ENCODE measurements around the gene BRSK2. TPM values are rescaled to one million over a fixed set of nuclear protein-coding genes. Genes with fewer than 3 reads are reported as not detected.
"Not testable (repeated sequence)": the region's sequence is repeated elsewhere in the genome, so short reads cannot be mapped to it uniquely, and the experiment has no call there.

BRSK2 gene
- total RNA-seq, 2 experiments from 2014 or later: 0.22 to 0.55 TPM

DNA sequence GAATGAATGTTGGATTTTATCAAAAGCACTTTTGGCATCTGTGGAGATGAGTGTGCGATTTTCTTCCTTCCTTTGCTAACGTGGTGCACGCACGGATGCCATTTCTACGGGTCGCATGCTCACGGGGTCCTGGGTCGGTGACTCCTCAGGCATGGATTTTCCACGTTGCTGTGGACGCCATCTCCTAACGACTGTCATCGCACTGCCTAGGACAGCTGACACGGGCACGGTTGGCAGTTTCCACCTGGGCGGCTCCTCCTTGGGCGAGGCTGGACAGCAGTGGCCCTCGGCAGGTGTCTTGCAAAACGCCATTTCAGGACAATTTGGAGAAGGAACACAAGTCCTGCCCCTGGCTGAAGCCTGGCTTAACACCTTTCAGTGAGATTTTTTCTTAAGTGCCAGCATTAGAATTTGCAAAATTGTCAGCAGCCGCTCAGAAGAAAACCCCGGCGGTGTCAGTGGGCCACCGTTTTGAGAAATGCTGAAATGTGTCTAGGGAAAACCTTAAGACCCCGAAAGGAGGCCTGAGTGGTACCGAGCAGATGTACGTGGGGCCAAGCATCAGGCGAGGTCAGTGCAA is 45.6 kb upstream of the BRSK2 start:
- no peak overlapping the region for H3K4me3 ChIP-seq (ENCODE audit: low read length)
- no peaks in the 10 kb centered on the region for H3K36me3 Mint-ChIP-seq (ENCODE audit: low read depth)
- intact Hi-C loops (cut with DNase I, micrococcal nuclease): loop anchor here in 1 of 2 experiments (5.0 kb wide), 1 partner anchor 38 kb away; no protein-coding TSS in a partner anchor
- ATAC-seq (ENCODE audit: poor library complexity) (no peak), DNase-seq (no peak)
- ChIA-PET POLR2A (no interaction called here), CTCF (no interaction called here)
- H3K4me3 Mint-ChIP-seq: no peak overlapping the region
- peaks cover 0 to 11% of the 10 kb centered on the region in 2 experiments for H3K9me3 ChIP-seq (ENCODE audit: control insufficient read depth in 1 of 2, insufficient read depth in 1 of 2, low read length in 2 of 2)
- H3K27me3 ChIP-seq (ENCODE audit: control insufficient read depth in 1 of 2, insufficient read depth in 2 of 2, low read length in 2 of 2): no peaks in the 10 kb centered on the region
- H3K4me1 ChIP-seq (ENCODE audit: insufficient read depth, low read length): no peaks in the 10 kb centered on the region
- H3K27me3 Mint-ChIP-seq: no peaks in the 10 kb centered on the region
- TF ChIP-seq, protein P1, sequence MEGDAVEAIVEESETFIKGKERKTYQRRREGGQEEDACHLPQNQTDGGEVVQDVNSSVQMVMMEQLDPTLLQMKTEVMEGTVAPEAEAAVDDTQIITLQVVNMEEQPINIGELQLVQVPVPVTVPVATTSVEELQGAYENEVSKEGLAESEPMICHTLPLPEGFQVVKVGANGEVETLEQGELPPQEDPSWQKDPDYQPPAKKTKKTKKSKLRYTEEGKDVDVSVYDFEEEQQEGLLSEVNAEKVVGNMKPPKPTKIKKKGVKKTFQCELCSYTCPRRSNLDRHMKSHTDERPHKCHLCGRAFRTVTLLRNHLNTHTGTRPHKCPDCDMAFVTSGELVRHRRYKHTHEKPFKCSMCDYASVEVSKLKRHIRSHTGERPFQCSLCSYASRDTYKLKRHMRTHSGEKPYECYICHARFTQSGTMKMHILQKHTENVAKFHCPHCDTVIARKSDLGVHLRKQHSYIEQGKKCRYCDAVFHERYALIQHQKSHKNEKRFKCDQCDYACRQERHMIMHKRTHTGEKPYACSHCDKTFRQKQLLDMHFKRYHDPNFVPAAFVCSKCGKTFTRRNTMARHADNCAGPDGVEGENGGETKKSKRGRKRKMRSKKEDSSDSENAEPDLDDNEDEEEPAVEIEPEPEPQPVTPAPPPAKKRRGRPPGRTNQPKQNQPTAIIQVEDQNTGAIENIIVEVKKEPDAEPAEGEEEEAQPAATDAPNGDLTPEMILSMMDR (IDR thresholded peaks at IDR 0.05): no peak
- no peak overlapping the region for H3K27ac ChIP-seq (ENCODE audit: low read depth in 1 of 2, low read length in 2 of 2)
- H3K4me1 Mint-ChIP-seq (ENCODE audit: low read depth): no peaks in the 10 kb centered on the region
- H3K36me3 ChIP-seq (ENCODE audit: insufficient read depth, low read length): no peaks in the 10 kb centered on the region
- no peak overlapping the region for H3K27ac Mint-ChIP-seq
- H3K9me3 Mint-ChIP-seq: no peaks in the 10 kb centered on the region

DNA sequence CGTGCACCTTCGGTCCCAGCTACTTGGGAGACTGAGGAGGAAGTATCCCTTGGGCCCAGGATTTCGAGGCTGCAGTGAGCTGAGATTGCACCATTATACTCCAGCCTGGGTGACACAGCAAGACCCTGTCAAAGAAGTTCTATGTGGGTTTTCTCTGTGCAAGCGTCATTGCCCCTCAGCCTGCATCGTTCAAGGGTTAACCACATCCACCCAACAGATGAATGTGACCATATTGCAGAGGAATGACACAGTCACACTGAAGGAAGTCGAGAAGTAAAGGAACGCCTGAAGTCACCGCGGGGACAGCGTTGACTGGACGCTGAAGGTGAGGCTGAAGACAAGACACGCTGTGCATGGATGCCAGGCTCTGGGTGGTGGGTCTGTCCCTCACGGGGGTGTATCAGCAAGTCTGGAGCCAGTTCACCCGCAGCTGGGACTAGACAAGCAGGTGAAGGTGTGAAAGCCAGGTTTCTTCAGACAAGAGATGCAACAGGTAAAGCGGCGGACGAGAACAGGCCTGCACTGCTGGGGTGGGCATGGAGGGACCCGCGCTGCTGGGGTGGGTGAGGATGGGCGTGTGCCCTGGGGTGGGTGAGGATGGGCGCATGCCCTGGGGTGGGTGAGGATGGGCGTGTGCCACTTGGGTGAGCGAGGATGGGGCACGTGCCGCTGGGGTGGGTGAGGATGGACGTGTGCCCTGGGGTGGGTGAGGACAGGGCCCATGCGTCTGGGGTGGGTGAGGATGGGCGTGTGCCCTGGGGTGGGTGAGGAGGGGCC is 43.8 kb upstream of the BRSK2 start:
- no peaks in the 10 kb centered on the region for H3K4me1 ChIP-seq (ENCODE audit: insufficient read depth, low read length)
- no peak overlapping the region for H3K4me3 ChIP-seq (ENCODE audit: low read length)
- no peaks in the 10 kb centered on the region for H3K9me3 ChIP-seq (ENCODE audit: control insufficient read depth in 1 of 2, insufficient read depth in 1 of 2, low read length in 2 of 2)
- no peak overlapping the region for H3K27ac ChIP-seq (ENCODE audit: low read depth in 1 of 2, low read length in 2 of 2)
- DNase-seq (no peak), ATAC-seq (ENCODE audit: poor library complexity) (no peak)
- Mint-ChIP-seq H3K4me1 (ENCODE audit: low read depth) (no peaks in the 10 kb centered on the region), H3K36me3 (ENCODE audit: low read depth) (no peaks in the 10 kb centered on the region), H3K4me3 (no peak overlapping the region), H3K27ac (no peak overlapping the region), H3K9me3 (no peaks in the 10 kb centered on the region), H3K27me3 (no peaks in the 10 kb centered on the region)
- ChIA-PET CTCF (no interaction called here), POLR2A (no interaction called here)
- H3K27me3 ChIP-seq (ENCODE audit: control insufficient read depth in 1 of 2, insufficient read depth in 2 of 2, low read length in 2 of 2): no peaks in the 10 kb centered on the region
- H3K36me3 ChIP-seq (ENCODE audit: insufficient read depth, low read length): no peaks in the 10 kb centered on the region
- TF ChIP-seq, protein P1 (IDR thresholded peaks at IDR 0.05): no peak
- intact Hi-C loops (cut with DNase I, micrococcal nuclease): no loop called here

DNA sequence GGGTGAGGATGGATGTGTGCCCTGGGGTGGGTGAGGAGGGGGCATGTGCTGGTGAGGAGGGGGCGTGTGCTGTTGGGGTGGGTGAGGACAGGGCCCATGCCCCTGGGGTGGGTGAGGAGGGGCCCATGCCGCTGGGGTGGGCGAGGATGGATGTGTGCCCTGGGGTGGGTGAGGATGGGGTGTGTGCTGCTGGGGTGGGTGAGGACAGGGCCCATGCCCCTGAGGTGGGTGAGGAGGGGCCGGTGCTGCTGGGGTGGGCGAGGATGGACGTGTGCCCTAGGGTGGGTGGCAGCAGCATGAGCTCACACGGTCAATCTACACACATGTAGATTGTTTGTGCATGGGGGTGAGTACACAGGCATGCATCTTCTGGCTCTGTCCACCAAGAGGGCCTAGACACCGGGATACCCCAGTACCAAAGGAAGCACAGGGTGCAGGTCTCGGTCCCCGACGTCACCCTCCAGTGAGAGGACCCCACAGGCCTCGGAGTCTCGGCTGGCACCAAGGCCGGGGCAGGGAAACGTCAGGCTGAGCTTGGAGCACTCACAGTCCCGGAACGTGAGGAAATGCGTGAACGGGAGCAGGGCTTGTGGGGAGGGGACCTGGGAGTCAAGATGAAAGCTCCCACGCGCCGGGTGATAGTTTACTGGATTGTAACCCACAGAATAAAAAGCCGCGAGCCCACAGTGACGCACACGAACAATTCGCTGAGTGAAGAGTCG is 42.9 kb upstream of the BRSK2 start:
- H3K4me1 Mint-ChIP-seq (ENCODE audit: low read depth): no peaks in the 10 kb centered on the region
- no peaks in the 10 kb centered on the region for H3K36me3 ChIP-seq (ENCODE audit: insufficient read depth, low read length)
- H3K27ac ChIP-seq (ENCODE audit: low read depth in 1 of 2, low read length in 2 of 2): no peak overlapping the region
- no peak overlapping the region for H3K4me3 ChIP-seq (ENCODE audit: low read length)
- no peaks in the 10 kb centered on the region for H3K27me3 Mint-ChIP-seq
- H3K4me3 Mint-ChIP-seq: no peak overlapping the region
- intact Hi-C loops (cut with DNase I, micrococcal nuclease): no loop called here
- POLR2A ChIA-PET: no interaction called here
- H3K27ac Mint-ChIP-seq: no peak overlapping the region
- no peaks in the 10 kb centered on the region for H3K36me3 Mint-ChIP-seq (ENCODE audit: low read depth)
- no peak for ATAC-seq (ENCODE audit: poor library complexity)
- H3K27me3 ChIP-seq (ENCODE audit: control insufficient read depth in 1 of 2, insufficient read depth in 2 of 2, low read length in 2 of 2): no peaks in the 10 kb centered on the region
- CTCF ChIA-PET: no interaction called here
- TF ChIP-seq, protein P1 (IDR thresholded peaks at IDR 0.05): no peak
- H3K9me3 ChIP-seq (ENCODE audit: control insufficient read depth in 1 of 2, insufficient read depth in 1 of 2, low read length in 2 of 2): no peaks in the 10 kb centered on the region
- no peaks in the 10 kb centered on the region for H3K4me1 ChIP-seq (ENCODE audit: insufficient read depth, low read length)
- DNase-seq: no peak
- H3K9me3 Mint-ChIP-seq: no peaks in the 10 kb centered on the region

DNA sequence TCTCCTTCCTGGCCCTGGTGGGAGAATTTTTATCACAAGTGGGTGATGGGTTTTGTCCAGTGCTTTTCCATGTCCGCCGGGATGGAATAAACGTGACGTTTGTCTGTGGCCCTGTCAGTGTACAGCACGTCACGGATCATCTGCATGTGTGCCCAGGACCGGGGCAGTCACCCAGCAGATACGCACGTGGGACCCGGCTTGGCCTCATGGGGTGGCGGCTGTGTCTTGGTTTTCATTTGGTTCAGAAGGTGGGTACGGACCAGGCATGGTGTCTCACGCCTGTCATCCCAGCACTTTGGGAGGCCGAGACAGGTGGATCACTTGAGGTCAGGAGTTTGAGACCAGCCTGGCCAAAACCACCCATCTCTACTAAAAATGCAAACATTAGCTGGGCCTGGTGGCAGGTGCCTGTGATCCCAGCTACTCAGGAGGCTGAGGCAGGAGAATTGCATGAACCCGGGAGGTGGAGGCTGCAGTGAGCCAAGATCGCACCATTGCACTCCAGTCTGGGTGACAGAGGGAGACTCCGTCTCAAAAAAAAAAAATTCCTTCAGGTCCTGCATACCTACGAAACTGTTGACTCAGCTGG is 42.2 kb upstream of the BRSK2 start:
- H3K27me3 Mint-ChIP-seq; DNase-seq; H3K9me3 Mint-ChIP-seq; H3K4me1 ChIP-seq (ENCODE audit: insufficient read depth, low read length); ATAC-seq (ENCODE audit: poor library complexity); intact Hi-C loops (cut with DNase I, micrococcal nuclease); H3K4me1 Mint-ChIP-seq (ENCODE audit: low read depth); H3K4me3 Mint-ChIP-seq; H3K27ac ChIP-seq (ENCODE audit: low read depth in 1 of 2, low read length in 2 of 2); POLR2A ChIA-PET; H3K9me3 ChIP-seq (ENCODE audit: control insufficient read depth in 1 of 2, insufficient read depth in 1 of 2, low read length in 2 of 2); CTCF ChIA-PET; H3K36me3 Mint-ChIP-seq (ENCODE audit: low read depth); H3K27me3 ChIP-seq (ENCODE audit: control insufficient read depth in 1 of 2, insufficient read depth in 2 of 2, low read length in 2 of 2); H3K36me3 ChIP-seq (ENCODE audit: insufficient read depth, low read length); H3K27ac Mint-ChIP-seq; H3K4me3 ChIP-seq (ENCODE audit: low read length): not testable (repeated sequence)
